Adrenal gland (tissue), 5 donors: ENCODE results near the gene ZSCAN2.

Source experiments
- POLR2A ChIP-seq, 2 donors: fragments of 450-650 bp; IDR thresholded peaks; one replicate each; pipeline ENCODE4 v1.6.1; 2017; ENCODE audit warnings: antibody characterized with exemption in 2 of 2, mild to moderate bottlenecking in 2 of 2, moderate library complexity in 1 of 2
- TF ChIP-seq, protein P1 (sequence below), 6 experiments: fragments of 450-650 bp in 4 of 6; fragments of 200-600 bp in 2 of 6; sonication (generic) in 1 of 6; IDR thresholded peaks; 1 replicate in 5 of 6; 2 replicates in 1 of 6; pipeline versions ENCODE4 v1.5.1 to v1.8.0; 2016 to 2021; ENCODE audit warnings: antibody characterized with exemption in 6 of 6, mild to moderate bottlenecking in 2 of 6, moderate library complexity in 1 of 6
- donor health status: DM: no; HTN: no; CAD: no.

DNA sequence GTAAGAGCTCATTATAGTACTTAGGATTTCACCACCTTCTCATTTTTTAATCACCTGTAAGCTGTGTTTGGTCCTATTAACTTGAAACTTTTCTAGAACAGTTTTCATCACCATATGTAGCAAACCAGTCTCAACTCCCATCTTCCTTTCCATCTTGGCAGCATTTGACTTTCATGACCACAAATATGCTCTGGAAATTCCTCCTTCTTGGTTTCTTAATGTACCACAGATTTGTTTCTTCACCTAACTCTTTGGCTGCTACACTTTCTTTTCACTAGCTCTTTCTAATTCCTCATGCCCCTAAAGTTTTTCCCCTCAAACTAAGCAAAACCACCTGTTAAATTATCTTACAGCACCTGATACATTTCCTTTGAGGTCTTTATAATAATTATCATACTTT is 70.4 kb downstream of the ZSCAN2 start:
- no peak for TF ChIP-seq POLR2A (IDR thresholded peaks at IDR 0.05)
- TF ChIP-seq, protein P1, sequence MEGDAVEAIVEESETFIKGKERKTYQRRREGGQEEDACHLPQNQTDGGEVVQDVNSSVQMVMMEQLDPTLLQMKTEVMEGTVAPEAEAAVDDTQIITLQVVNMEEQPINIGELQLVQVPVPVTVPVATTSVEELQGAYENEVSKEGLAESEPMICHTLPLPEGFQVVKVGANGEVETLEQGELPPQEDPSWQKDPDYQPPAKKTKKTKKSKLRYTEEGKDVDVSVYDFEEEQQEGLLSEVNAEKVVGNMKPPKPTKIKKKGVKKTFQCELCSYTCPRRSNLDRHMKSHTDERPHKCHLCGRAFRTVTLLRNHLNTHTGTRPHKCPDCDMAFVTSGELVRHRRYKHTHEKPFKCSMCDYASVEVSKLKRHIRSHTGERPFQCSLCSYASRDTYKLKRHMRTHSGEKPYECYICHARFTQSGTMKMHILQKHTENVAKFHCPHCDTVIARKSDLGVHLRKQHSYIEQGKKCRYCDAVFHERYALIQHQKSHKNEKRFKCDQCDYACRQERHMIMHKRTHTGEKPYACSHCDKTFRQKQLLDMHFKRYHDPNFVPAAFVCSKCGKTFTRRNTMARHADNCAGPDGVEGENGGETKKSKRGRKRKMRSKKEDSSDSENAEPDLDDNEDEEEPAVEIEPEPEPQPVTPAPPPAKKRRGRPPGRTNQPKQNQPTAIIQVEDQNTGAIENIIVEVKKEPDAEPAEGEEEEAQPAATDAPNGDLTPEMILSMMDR (IDR thresholded peaks at IDR 0.05) = no peak
